Dendritic cell treated with granulocyte-macrophage colony-stimulating factor and Interleukin-4, amounts not matched to agents 40 ng/mL and 50 ng/mL, for 4 days (primary cell): Measurements from ENCODE around the gene PCCA.
"Not testable (repeated sequence)": the region's sequence is repeated elsewhere in the genome, so short reads cannot be mapped to it uniquely, and the experiment has no call there.

Experiments
- H3K27ac Mint-ChIP-seq: one replicate; pipeline ENCODE4 v1.8.0; 2022; ENCODE audit warnings: mild to moderate bottlenecking, mixed read lengths
- H3K27me3 Mint-ChIP-seq: one replicate; pipeline ENCODE4 v1.8.0; 2022; ENCODE audit warnings: mild to moderate bottlenecking, mixed read lengths
- H3K36me3 Mint-ChIP-seq: one replicate; pipeline ENCODE4 v1.8.0; 2022; ENCODE audit warnings: low read depth, mixed read lengths
- H3K4me1 Mint-ChIP-seq: one replicate; pipeline ENCODE4 v1.8.0; 2022; ENCODE audit warnings: low read depth, mixed read lengths
- H3K4me3 Mint-ChIP-seq: one replicate; pipeline ENCODE4 v1.8.0; 2022; ENCODE audit warnings: mild to moderate bottlenecking, moderate library complexity, mixed read lengths
- H3K9me3 Mint-ChIP-seq: one replicate; pipeline ENCODE4 v1.8.0; 2022; ENCODE audit warnings: mixed read lengths
- intact Hi-C: fragments of 100-400 bp; cut with micrococcal nuclease; formaldehyde crosslinking; loops from one replicate; pipeline ENCODE4 v1.15.0; 2022

Gene PCCA

GRCh38 chr13:100387416-100387815, 298.5 kb downstream of the PCCA start:
- H3K27me3 Mint-ChIP-seq: peaks cover 6% of the 10 kb centered on the region
- intact Hi-C loops: no loop called here
- H3K9me3 Mint-ChIP-seq: no peaks in the 10 kb centered on the region

GRCh38 chr13:100388150-100388549, 299.3 kb downstream of the PCCA start:
- H3K36me3 Mint-ChIP-seq, H3K27ac Mint-ChIP-seq, H3K27me3 Mint-ChIP-seq, H3K4me1 Mint-ChIP-seq, H3K9me3 Mint-ChIP-seq, H3K4me3 Mint-ChIP-seq, intact Hi-C loops: not testable (repeated sequence)

More at GRCh38 chr13:100387416-100387815, 298.5 kb downstream of the PCCA start:
- peaks cover 10% of the 10 kb centered on the region for H3K4me1 Mint-ChIP-seq
- H3K36me3 Mint-ChIP-seq: no peaks in the 10 kb centered on the region
- no peak overlapping the region for H3K27ac Mint-ChIP-seq
- H3K4me3 Mint-ChIP-seq: no peak overlapping the region

- peaks cover 3% of the 10 kb centered on the region for H3K27me3 Mint-ChIP-seq
- peaks cover 5% of the 10 kb centered on the region for H3K4me1 Mint-ChIP-seq
- H3K36me3 Mint-ChIP-seq: no peaks in the 10 kb centered on the region
- H3K9me3 Mint-ChIP-seq: no peaks in the 10 kb centered on the region
- no peak overlapping the region for H3K4me3 Mint-ChIP-seq
- no peak overlapping the region for H3K27ac Mint-ChIP-seq
- intact Hi-C loops: no loop called here
These were observed 300.0 kb downstream of the PCCA start for GRCh38 chr13:100388923-100389322.

GRCh38 chr13:100389617-100390016, 300.7 kb downstream of the PCCA start:
- no peak overlapping the region for H3K27ac Mint-ChIP-seq
- no peaks in the 10 kb centered on the region for H3K9me3 Mint-ChIP-seq
- peaks cover 5% of the 10 kb centered on the region for H3K4me1 Mint-ChIP-seq
- H3K4me3 Mint-ChIP-seq: no peak overlapping the region
- H3K27me3 Mint-ChIP-seq: peaks cover 3% of the 10 kb centered on the region
- no peaks in the 10 kb centered on the region for H3K36me3 Mint-ChIP-seq
- intact Hi-C loops: no loop called here

- Mint-ChIP-seq H3K27me3 (no peaks in the 10 kb centered on the region), H3K27ac (peak overlapping the region; percentile 28), H3K36me3 (no peaks in the 10 kb centered on the region), H3K4me3 (no peak overlapping the region), H3K9me3 (no peaks in the 10 kb centered on the region), H3K4me1 (peaks cover 5% of the 10 kb centered on the region)
- intact Hi-C loops: no loop called here
These were observed 304.1 kb downstream of the PCCA start for GRCh38 chr13:100392709-100393630.

GRCh38 chr13:100394005-100394695, 305.3 kb downstream of the PCCA start:
- Mint-ChIP-seq H3K36me3 (no peaks in the 10 kb centered on the region), H3K27me3 (no peaks in the 10 kb centered on the region), H3K9me3 (no peaks in the 10 kb centered on the region), H3K27ac (no peak overlapping the region), H3K4me1 (peaks cover 5% of the 10 kb centered on the region), H3K4me3 (no peak overlapping the region)
- intact Hi-C loops: no loop called here

GRCh38 chr13:100395698-100396373, 306.9 kb downstream of the PCCA start:
- Mint-ChIP-seq H3K36me3 (no peaks in the 10 kb centered on the region), H3K4me1 (peaks cover 5% of the 10 kb centered on the region), H3K4me3 (no peak overlapping the region), H3K27me3 (no peaks in the 10 kb centered on the region), H3K9me3 (no peaks in the 10 kb centered on the region), H3K27ac (no peak overlapping the region)
- intact Hi-C loops: no loop called here

GRCh38 chr13:100396776-100397175, 307.9 kb downstream of the PCCA start:
- Mint-ChIP-seq H3K27me3 (no peaks in the 10 kb centered on the region), H3K9me3 (no peaks in the 10 kb centered on the region), H3K36me3 (no peaks in the 10 kb centered on the region), H3K4me3 (no peak overlapping the region), H3K27ac (no peak overlapping the region), H3K4me1 (peaks cover 4% of the 10 kb centered on the region)
- intact Hi-C loops: no loop called here

- intact Hi-C loops: no loop called here
- Mint-ChIP-seq H3K4me1 (no peaks in the 10 kb centered on the region), H3K36me3 (peaks cover 3% of the 10 kb centered on the region), H3K4me3 (no peak overlapping the region), H3K27me3 (no peaks in the 10 kb centered on the region), H3K27ac (no peak overlapping the region), H3K9me3 (peaks cover 4% of the 10 kb centered on the region)
These were observed 308.7 kb downstream of the PCCA start for GRCh38 chr13:100397627-100398026.

GRCh38 chr13:100398360-100398759, 309.5 kb downstream of the PCCA start:
- Mint-ChIP-seq H3K9me3 (peaks cover 11% of the 10 kb centered on the region), H3K4me1 (no peaks in the 10 kb centered on the region), H3K27me3 (no peaks in the 10 kb centered on the region), H3K36me3 (peaks cover 10% of the 10 kb centered on the region), H3K27ac (no peak overlapping the region), H3K4me3 (no peak overlapping the region)
- intact Hi-C loops: no loop called here

GRCh38 chr13:100399455-100399854, 310.6 kb downstream of the PCCA start:
- intact Hi-C loops: no loop called here
- H3K4me3 Mint-ChIP-seq: no peak overlapping the region
- H3K9me3 Mint-ChIP-seq: peaks cover 22% of the 10 kb centered on the region
- no peak overlapping the region for H3K27ac Mint-ChIP-seq
- peaks cover 19% of the 10 kb centered on the region for H3K36me3 Mint-ChIP-seq
- H3K27me3 Mint-ChIP-seq: no peaks in the 10 kb centered on the region
- H3K4me1 Mint-ChIP-seq: no peaks in the 10 kb centered on the region

GRCh38 chr13:100403675-100404074, 314.8 kb downstream of the PCCA start:
- H3K4me1 Mint-ChIP-seq: no peaks in the 10 kb centered on the region
- peaks cover 57% of the 10 kb centered on the region for H3K9me3 Mint-ChIP-seq
- no peak overlapping the region for H3K4me3 Mint-ChIP-seq
- no peaks in the 10 kb centered on the region for H3K27me3 Mint-ChIP-seq
- H3K36me3 Mint-ChIP-seq: peaks cover 30% of the 10 kb centered on the region
- intact Hi-C loops: no loop called here
- no peak overlapping the region for H3K27ac Mint-ChIP-seq

GRCh38 chr13:100409132-100409531, 320.2 kb downstream of the PCCA start:
- H3K9me3 Mint-ChIP-seq: peaks cover 87% of the 10 kb centered on the region
- H3K36me3 Mint-ChIP-seq: peaks cover 23% of the 10 kb centered on the region
- no peak overlapping the region for H3K27ac Mint-ChIP-seq
- no peaks in the 10 kb centered on the region for H3K27me3 Mint-ChIP-seq
- no peaks in the 10 kb centered on the region for H3K4me1 Mint-ChIP-seq
- no peak overlapping the region for H3K4me3 Mint-ChIP-seq
- intact Hi-C loops: no loop called here

GRCh38 chr13:100423375-100423774, 334.5 kb downstream of the PCCA start:
- Mint-ChIP-seq H3K4me1 (peaks cover 15% of the 10 kb centered on the region), H3K9me3 (no peaks in the 10 kb centered on the region), H3K4me3 (no peak overlapping the region), H3K27ac (no peak overlapping the region), H3K36me3 (no peaks in the 10 kb centered on the region), H3K27me3 (no peaks in the 10 kb centered on the region)
- intact Hi-C loops: no loop called here
